ENCODE measurements around the gene CCDC192. TPM values are rescaled to one million over a fixed set of nuclear protein-coding genes. Genes with fewer than 3 reads are reported as not detected.

CCDC192 gene
- total and polyA plus RNA-seq, 10 of the 15 experiments (the other 5 are each of a cell fraction or from before 2014, with no cell fraction given) = 0.20 to 0.79 (median 0.32) TPM; not detected in 4

- WGBS (ENCODE audit: insufficient coverage, insufficient replicate concordance, low lambda C conversion rate, missing lambda C conversion rate) = 93% methylated on average over 1 of the region's 1 CpG
- TF ChIP-seq TARDBP (IDR thresholded peaks at IDR 0.05; ENCODE audit: borderline replicate concordance) (no peak), YY1 (IDR thresholded peaks at IDR 0.05; ENCODE audit: low read depth, low read length) (no peak), BCLAF1 (IDR thresholded peaks at IDR 0.05) (no peak), ZSCAN29 (IDR thresholded peaks at IDR 0.05) (no peak), GABPA (IDR thresholded peaks at IDR 0.05; ENCODE audit: low read depth) (no peak), EED (IDR thresholded peaks at IDR 0.05; ENCODE audit: low read depth) (no peak), HDGF (IDR thresholded peaks at IDR 0.05) (no peak), CTCF (IDR thresholded peaks at IDR 0.05 in 2 of 3, conservative IDR thresholded peaks at IDR 0.05 in 1 of 3; ENCODE audit: control insufficient read depth in 2 of 3, extremely low read depth in 1 of 3, insufficient read depth in 1 of 3, low read depth in 3 of 3, low read length in 3 of 3) (no peak), SMAD5 (IDR thresholded peaks at IDR 0.05; ENCODE audit: low read depth) (no peak), NKRF (conservative IDR thresholded peaks at IDR 0.05) (no peak), BCL3 (IDR thresholded peaks at IDR 0.05; ENCODE audit: borderline replicate concordance, insufficient read depth, low read depth, low read length, poor library complexity, severe bottlenecking) (no peak), FOS (IDR thresholded peaks at IDR 0.05; ENCODE audit: borderline replicate concordance, extremely low read depth, insufficient read length) (no peak), MTA3 (IDR thresholded peaks at IDR 0.05; ENCODE audit: borderline replicate concordance, low read length) (no peak), LARP7 (IDR thresholded peaks at IDR 0.05) (no peak), SIN3A (IDR thresholded peaks at IDR 0.05; ENCODE audit: low read depth, low read length) (no peak), MYC (IDR thresholded peaks at IDR 0.05; ENCODE audit: insufficient read depth, insufficient read length, insufficient replicate concordance, low read length, severe bottlenecking) (no peak), TCF7 (IDR thresholded peaks at IDR 0.05; ENCODE audit: borderline replicate concordance) (no peak)
Observed at GRCh38 chr5:127805448-127805847, 102.3 kb downstream of the CCDC192 start.

More at GRCh38 chr5:127805448-127805847, 102.3 kb downstream of the CCDC192 start:
- no peak overlapping the region for H3K27ac ChIP-seq (ENCODE audit: control insufficient read depth, insufficient read depth)
- H3K4me1 ChIP-seq (ENCODE audit: control insufficient read depth, insufficient read depth, low read length) = no peaks in the 10 kb centered on the region
- ChIA-PET CTCF (interaction anchor here (1.2 kb wide), 1 partner anchor 15 kb away, joined by 3 read pairs; no protein-coding TSS in a partner anchor), SMC1A (ENCODE audit: uncharacterized antibody, unreplicated experiment) (interaction anchor here (0.7 to 2.8 kb wide), 6 partner anchors 12 to 105 kb away, joined by 3 to 15 read pairs (median 4); no protein-coding TSS in a partner anchor), RAD21 (ENCODE audit: unreplicated experiment) (no interaction called here), POLR2A (no interaction called here)
- DNase-seq (ENCODE audit: low read depth, low spot score) (no peak), ATAC-seq (no peak), FAIRE-seq (no peak)
- no peaks in the 10 kb centered on the region for H3K36me3 ChIP-seq (ENCODE audit: control insufficient read depth in 2 of 2, insufficient read depth in 2 of 2, low read length in 1 of 2)
- in situ Hi-C loops (cut with MboI) = no loop called here
- no peaks in the 10 kb centered on the region for H3K9me3 ChIP-seq (replicated peaks; ENCODE audit: control insufficient read depth, insufficient read depth, low read length)
- BruUV-seq (replicated peaks) = no TSS peak
- intact Hi-C loops (cut with micrococcal nuclease; ENCODE audit: unreplicated experiment) = no loop called here
- H4K20me1 ChIP-seq (ENCODE audit: control insufficient read depth, insufficient read depth) = no peaks in the 10 kb centered on the region
- no peak overlapping the region for H2AFZ ChIP-seq (ENCODE audit: control insufficient read depth, low read depth, low read length)
- H3K4me2 ChIP-seq (ENCODE audit: control insufficient read depth, insufficient read depth) = no peak overlapping the region
- no peaks in the 10 kb centered on the region for H3K79me2 ChIP-seq (ENCODE audit: control insufficient read depth, insufficient read depth, low read length)
- H3K27me3 ChIP-seq (replicated peaks in 1 of 2; ENCODE audit: control insufficient read depth in 2 of 2, insufficient read depth in 2 of 2, low read length in 1 of 2) = no peaks in the 10 kb centered on the region; a peak in 1 of 4 replicates
- H3K4me3 ChIP-seq = no peak overlapping the region
- H3K9ac ChIP-seq (ENCODE audit: control insufficient read depth, insufficient read depth, low read length) = no peak overlapping the region

Measured in GM12878 (cell line).